DOHH2 (cell line): ENCODE data around the gene DOK7.

Experiments
- H3F3A ChIP-seq: fragments of 200-600 bp; sonication (generic), shearing (Covaris generic); 2 replicates; pipeline ENCODE4 v1.6.0; 2016; ENCODE audit warnings: antibody characterized with exemption, mild to moderate bottlenecking; ENCODE audit not compliant: control insufficient read depth, insufficient read depth
- H3K27ac ChIP-seq: fragments of 200-600 bp; sonication (generic); 2 replicates; pipeline ENCODE4 v1.5.1; 2014; ENCODE audit warnings: low read depth, mild to moderate bottlenecking, low read length, moderate library complexity
- H3K27me3 ChIP-seq: fragments of 200-600 bp; sonication (generic); 2 replicates; pipeline ENCODE4 v1.6.1; 2014; ENCODE audit warnings: mild to moderate bottlenecking, low read length, mixed read lengths; ENCODE audit not compliant: control insufficient read depth
- H3K36me3 ChIP-seq: fragments of 200-600 bp; sonication (generic); 2 replicates; pipeline ENCODE4 v1.6.1; 2014; ENCODE audit warnings: mild to moderate bottlenecking, low read length, moderate library complexity, mixed read lengths; ENCODE audit not compliant: control insufficient read depth
- H3K4me1 ChIP-seq: fragments of 200-600 bp; sonication (generic); 2 replicates; pipeline ENCODE4 v1.6.1; 2014; ENCODE audit warnings: mild to moderate bottlenecking, low read length, mixed read lengths; ENCODE audit not compliant: control insufficient read depth
- H3K4me2 ChIP-seq: fragments of 200-600 bp; sonication (generic); 2 replicates; pipeline ENCODE4 v1.6.0; 2014; ENCODE audit warnings: mild to moderate bottlenecking, low read length, moderate library complexity
- H3K4me3 ChIP-seq: fragments of 200-600 bp; sonication (generic); 2 replicates; pipeline ENCODE4 v1.5.1; 2014; ENCODE audit warnings: mild to moderate bottlenecking, low read length, mixed read lengths
- H3K79me2 ChIP-seq: fragments of 200-600 bp; sonication (generic); 2 replicates; pipeline ENCODE4 v1.6.1; 2014; ENCODE audit warnings: mild to moderate bottlenecking, low read length, mixed read lengths; ENCODE audit not compliant: control insufficient read depth
- H3K9me2 ChIP-seq: fragments of 200-600 bp; sonication (generic); replicated peaks from 2 replicates; pipeline ENCODE4 v1.6.1; 2014; ENCODE audit warnings: mild to moderate bottlenecking, low read length, mixed read lengths; ENCODE audit not compliant: control insufficient read depth
- H3K9me3 ChIP-seq: fragments of 200-600 bp; sonication (generic); 2 replicates; pipeline ENCODE4 v1.6.1; 2014; ENCODE audit warnings: antibody characterized with exemption, low read length, mixed read lengths; ENCODE audit not compliant: control insufficient read depth, insufficient read depth
- H4K20me1 ChIP-seq: fragments of 200-600 bp; sonication (generic); 2 replicates; pipeline ENCODE4 v1.6.0; 2014; ENCODE audit warnings: low read depth, mild to moderate bottlenecking, antibody characterized with exemption, low read length, moderate library complexity; ENCODE audit not compliant: control insufficient read depth, insufficient read depth
- EZH2phosphoT487 ChIP-seq: fragments of 200-600 bp; sonication (generic); IDR thresholded peaks from 2 replicates; pipeline ENCODE4 v1.6.1; 2017; ENCODE audit warnings: borderline replicate concordance, mild to moderate bottlenecking, antibody characterized with exemption, low read length, moderate library complexity, mixed read lengths
- TF ChIP-seq, protein P1 (sequence below): fragments of 200-600 bp; sonication (generic); IDR thresholded peaks from one replicate; pipeline ENCODE4 v1.5.1; 2014; ENCODE audit warnings: antibody characterized with exemption, mild to moderate bottlenecking, low read depth, low read length; ENCODE audit not compliant: poor library complexity, severe bottlenecking

The DOK7 gene

DNA sequence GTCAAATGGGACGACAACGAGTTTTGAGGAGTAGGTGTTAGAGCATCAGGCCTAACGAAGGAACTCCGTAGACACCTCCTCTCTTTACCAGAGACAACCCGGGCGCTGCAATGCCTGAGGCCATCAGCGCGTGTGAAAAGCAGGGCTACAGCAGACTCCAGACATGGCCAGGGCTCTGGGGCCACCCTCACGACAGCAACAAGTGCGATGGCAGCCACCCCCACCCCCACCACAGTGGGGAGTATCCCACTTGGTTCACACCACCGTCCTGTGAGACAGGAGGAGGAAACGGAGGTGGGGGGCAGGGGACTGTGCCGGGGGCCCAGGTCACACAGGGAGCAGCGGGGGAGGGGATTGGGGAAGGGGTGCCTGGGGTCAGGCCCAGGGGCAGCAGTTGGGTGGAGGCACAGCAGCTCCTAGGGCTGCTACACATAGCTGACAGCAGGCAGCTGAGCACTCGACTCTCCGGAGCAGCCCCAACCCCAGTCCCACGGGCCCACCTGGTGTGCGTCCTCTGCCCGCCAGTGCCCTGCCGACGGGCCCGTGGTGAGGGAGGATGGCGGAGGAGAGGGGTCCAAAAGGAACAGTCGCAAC is 60.6 kb downstream of the DOK7 start:
- no peak overlapping the region for H3K4me2 ChIP-seq
- H3K27ac ChIP-seq, result no peak overlapping the region
- H3K9me3 ChIP-seq, result no peaks in the 10 kb centered on the region
- H3K9me2 ChIP-seq, result no peaks in the 10 kb centered on the region
- no peak overlapping the region for H3K4me3 ChIP-seq
- peaks cover 23% of the 10 kb centered on the region for H3K79me2 ChIP-seq
- H3K36me3 ChIP-seq, result peaks cover 51% of the 10 kb centered on the region
- H3F3A ChIP-seq, result no peaks in the 10 kb centered on the region
- H4K20me1 ChIP-seq, result peaks cover 10% of the 10 kb centered on the region; the same call in 1 of the 2 replicates
- H3K27me3 ChIP-seq, result no peaks in the 10 kb centered on the region
- H3K4me1 ChIP-seq, result peaks cover 4% of the 10 kb centered on the region; the same call in 1 of the 2 replicates
- no peak for TF ChIP-seq EZH2phosphoT487
- TF ChIP-seq, protein P1, sequence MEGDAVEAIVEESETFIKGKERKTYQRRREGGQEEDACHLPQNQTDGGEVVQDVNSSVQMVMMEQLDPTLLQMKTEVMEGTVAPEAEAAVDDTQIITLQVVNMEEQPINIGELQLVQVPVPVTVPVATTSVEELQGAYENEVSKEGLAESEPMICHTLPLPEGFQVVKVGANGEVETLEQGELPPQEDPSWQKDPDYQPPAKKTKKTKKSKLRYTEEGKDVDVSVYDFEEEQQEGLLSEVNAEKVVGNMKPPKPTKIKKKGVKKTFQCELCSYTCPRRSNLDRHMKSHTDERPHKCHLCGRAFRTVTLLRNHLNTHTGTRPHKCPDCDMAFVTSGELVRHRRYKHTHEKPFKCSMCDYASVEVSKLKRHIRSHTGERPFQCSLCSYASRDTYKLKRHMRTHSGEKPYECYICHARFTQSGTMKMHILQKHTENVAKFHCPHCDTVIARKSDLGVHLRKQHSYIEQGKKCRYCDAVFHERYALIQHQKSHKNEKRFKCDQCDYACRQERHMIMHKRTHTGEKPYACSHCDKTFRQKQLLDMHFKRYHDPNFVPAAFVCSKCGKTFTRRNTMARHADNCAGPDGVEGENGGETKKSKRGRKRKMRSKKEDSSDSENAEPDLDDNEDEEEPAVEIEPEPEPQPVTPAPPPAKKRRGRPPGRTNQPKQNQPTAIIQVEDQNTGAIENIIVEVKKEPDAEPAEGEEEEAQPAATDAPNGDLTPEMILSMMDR, result no peak

DNA sequence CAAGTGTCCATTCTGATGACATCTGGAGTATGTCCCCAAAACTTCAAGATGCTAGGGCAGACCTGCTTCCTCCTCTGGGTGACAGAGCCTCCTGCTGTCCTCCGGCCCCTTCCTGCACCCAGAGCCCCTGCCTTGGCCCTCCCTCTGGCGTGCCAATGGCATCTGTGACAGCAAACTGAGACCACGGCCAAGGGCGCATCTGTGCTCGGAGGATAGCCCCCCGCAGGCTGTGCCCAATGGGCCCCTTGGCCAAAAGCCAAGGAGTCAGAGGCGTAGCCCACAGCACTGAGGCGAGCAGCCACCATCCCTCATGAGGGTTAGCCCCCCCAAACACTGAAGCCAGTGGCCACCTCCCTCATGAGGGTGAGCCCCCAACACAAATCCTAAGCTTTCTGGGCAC is 61.2 kb downstream of the DOK7 start:
- H3K9me3 ChIP-seq, result no peaks in the 10 kb centered on the region
- H3K36me3 ChIP-seq, result peaks cover 54% of the 10 kb centered on the region

DNA sequence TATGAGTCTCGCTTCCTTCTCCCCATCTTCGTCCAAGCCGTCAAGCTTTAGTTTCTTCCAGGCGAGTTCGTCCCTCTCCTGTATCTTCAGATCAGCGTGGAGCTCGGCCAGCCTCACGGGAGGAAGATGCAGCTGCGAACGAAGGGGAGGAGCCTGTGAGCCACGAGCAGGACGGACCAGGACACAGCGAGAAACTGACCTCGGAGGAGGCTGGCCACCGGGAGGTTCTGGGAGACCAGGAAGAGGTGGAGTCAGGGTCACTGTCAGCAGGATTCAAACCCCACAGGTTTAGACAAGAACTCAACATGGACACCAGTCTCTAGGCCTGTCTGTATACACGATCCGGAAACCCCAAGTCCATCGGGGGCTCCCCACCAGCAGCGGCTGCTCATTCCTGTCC is 61.8 kb downstream of the DOK7 start:
- H3K9me3 ChIP-seq, result no peaks in the 10 kb centered on the region
- no peaks in the 10 kb centered on the region for H3F3A ChIP-seq
- H3K27me3 ChIP-seq, result no peaks in the 10 kb centered on the region
- TF ChIP-seq EZH2phosphoT487, result no peak
- TF ChIP-seq, protein P1, result no peak
- H3K79me2 ChIP-seq, result peaks cover 34% of the 10 kb centered on the region
- H3K9me2 ChIP-seq, result no peaks in the 10 kb centered on the region
- no peak overlapping the region for H3K4me2 ChIP-seq
- H4K20me1 ChIP-seq, result peaks cover 14% of the 10 kb centered on the region
- peaks cover 12% of the 10 kb centered on the region for H3K4me1 ChIP-seq
- no peak overlapping the region for H3K4me3 ChIP-seq
- H3K36me3 ChIP-seq, result peaks cover 53% of the 10 kb centered on the region
- no peak overlapping the region for H3K27ac ChIP-seq

More for the DNA sequence above, 61.2 kb downstream of the DOK7 start:
- no peaks in the 10 kb centered on the region for H3F3A ChIP-seq
- H3K27ac ChIP-seq, result no peak overlapping the region
- no peak overlapping the region for H3K4me3 ChIP-seq
- H3K4me2 ChIP-seq, result no peak overlapping the region
- TF ChIP-seq EZH2phosphoT487, result no peak
- TF ChIP-seq, protein P1, result no peak
- H3K4me1 ChIP-seq, result peaks cover 6% of the 10 kb centered on the region
- H3K27me3 ChIP-seq, result no peaks in the 10 kb centered on the region
- H3K9me2 ChIP-seq, result no peaks in the 10 kb centered on the region
- peaks cover 28% of the 10 kb centered on the region for H3K79me2 ChIP-seq
- H4K20me1 ChIP-seq, result peaks cover 10% of the 10 kb centered on the region; the same call in 1 of the 2 replicates
